ENCODE results near the gene DYSF.

DNA sequence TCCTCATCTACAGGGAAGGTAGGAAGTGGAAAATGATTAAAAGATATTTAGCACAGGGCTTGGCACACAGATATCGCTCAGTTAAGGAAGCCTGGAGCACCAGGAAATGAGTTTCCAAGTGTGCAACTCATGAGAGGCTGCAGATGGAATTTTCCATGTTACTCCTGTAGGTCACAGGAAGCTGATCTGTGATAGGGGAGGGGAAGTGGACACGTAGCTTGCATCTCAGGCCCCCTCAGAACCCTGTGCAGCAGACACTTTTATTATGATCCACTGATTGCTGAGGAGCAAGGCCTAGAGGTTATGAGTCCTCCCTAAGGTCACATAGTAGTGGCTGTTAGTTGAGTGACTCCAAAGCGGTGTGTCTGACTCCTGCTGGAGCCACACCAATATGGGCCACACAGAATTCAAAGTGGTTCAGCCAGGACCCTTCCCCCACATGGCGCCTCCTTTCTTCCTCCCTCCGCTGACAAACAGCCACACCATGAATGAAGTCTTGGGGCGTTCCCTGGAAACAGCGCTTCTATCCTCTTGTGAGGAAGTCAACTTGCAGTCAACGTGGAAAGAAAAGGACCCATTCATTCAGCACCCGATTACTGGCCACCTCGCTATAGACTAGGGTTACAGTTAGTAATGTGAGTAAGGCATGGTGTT lies 21.5 kb downstream of the DYSF start:
- TF ChIP-seq, protein P1, sequence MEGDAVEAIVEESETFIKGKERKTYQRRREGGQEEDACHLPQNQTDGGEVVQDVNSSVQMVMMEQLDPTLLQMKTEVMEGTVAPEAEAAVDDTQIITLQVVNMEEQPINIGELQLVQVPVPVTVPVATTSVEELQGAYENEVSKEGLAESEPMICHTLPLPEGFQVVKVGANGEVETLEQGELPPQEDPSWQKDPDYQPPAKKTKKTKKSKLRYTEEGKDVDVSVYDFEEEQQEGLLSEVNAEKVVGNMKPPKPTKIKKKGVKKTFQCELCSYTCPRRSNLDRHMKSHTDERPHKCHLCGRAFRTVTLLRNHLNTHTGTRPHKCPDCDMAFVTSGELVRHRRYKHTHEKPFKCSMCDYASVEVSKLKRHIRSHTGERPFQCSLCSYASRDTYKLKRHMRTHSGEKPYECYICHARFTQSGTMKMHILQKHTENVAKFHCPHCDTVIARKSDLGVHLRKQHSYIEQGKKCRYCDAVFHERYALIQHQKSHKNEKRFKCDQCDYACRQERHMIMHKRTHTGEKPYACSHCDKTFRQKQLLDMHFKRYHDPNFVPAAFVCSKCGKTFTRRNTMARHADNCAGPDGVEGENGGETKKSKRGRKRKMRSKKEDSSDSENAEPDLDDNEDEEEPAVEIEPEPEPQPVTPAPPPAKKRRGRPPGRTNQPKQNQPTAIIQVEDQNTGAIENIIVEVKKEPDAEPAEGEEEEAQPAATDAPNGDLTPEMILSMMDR (IDR thresholded peaks at IDR 0.05; ENCODE audit: poor library complexity, severe bottlenecking), result no peak
- TF ChIP-seq EP300 (conservative IDR thresholded peaks at IDR 0.05; ENCODE audit: poor library complexity, severe bottlenecking) (no peak), EZH2 (IDR thresholded peaks at IDR 0.05; ENCODE audit: borderline replicate concordance, insufficient read depth, low read length, poor library complexity, severe bottlenecking) (no peak), POLR2AphosphoS5 (IDR thresholded peaks at IDR 0.05) (no peak), MXI1 (conservative IDR thresholded peaks at IDR 0.05; ENCODE audit: poor library complexity, severe bottlenecking) (no peak), TAF1 (IDR thresholded peaks at IDR 0.05; ENCODE audit: low read depth) (no peak), RAD21 (conservative IDR thresholded peaks at IDR 0.05) (no peak), SMC3 (conservative IDR thresholded peaks at IDR 0.05; ENCODE audit: poor library complexity) (no peak)
- TF ChIP-seq, protein P2, sequence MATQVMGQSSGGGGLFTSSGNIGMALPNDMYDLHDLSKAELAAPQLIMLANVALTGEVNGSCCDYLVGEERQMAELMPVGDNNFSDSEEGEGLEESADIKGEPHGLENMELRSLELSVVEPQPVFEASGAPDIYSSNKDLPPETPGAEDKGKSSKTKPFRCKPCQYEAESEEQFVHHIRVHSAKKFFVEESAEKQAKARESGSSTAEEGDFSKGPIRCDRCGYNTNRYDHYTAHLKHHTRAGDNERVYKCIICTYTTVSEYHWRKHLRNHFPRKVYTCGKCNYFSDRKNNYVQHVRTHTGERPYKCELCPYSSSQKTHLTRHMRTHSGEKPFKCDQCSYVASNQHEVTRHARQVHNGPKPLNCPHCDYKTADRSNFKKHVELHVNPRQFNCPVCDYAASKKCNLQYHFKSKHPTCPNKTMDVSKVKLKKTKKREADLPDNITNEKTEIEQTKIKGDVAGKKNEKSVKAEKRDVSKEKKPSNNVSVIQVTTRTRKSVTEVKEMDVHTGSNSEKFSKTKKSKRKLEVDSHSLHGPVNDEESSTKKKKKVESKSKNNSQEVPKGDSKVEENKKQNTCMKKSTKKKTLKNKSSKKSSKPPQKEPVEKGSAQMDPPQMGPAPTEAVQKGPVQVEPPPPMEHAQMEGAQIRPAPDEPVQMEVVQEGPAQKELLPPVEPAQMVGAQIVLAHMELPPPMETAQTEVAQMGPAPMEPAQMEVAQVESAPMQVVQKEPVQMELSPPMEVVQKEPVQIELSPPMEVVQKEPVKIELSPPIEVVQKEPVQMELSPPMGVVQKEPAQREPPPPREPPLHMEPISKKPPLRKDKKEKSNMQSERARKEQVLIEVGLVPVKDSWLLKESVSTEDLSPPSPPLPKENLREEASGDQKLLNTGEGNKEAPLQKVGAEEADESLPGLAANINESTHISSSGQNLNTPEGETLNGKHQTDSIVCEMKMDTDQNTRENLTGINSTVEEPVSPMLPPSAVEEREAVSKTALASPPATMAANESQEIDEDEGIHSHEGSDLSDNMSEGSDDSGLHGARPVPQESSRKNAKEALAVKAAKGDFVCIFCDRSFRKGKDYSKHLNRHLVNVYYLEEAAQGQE (IDR thresholded peaks at IDR 0.05; ENCODE audit: borderline replicate concordance), result no peak

Data from neural cell (in vitro differentiated cells).